Glutamatergic neuron (in vitro differentiated cells): Measurements from ENCODE around the gene EYS. TPM values are rescaled to one million over a fixed set of nuclear protein-coding genes. Genes with fewer than 3 reads are reported as not detected.
"Not testable (repeated sequence)": the region's sequence is repeated elsewhere in the genome, so short reads cannot be mapped to it uniquely, and the experiment has no call there.

Experiments
- DNase-seq: peaks from one replicate; pipeline ENCODE4 v3.0.0; 2022
- H3K27ac Mint-ChIP-seq: one replicate; pipeline ENCODE4 v1.8.0; 2020; ENCODE audit warnings: mild to moderate bottlenecking, mixed read lengths, inconsistent platforms; ENCODE audit not compliant: unreplicated experiment
- H3K27me3 Mint-ChIP-seq: one replicate; pipeline ENCODE4 v1.8.0; 2020; ENCODE audit warnings: mild to moderate bottlenecking, moderate library complexity, mixed read lengths, inconsistent platforms; ENCODE audit not compliant: unreplicated experiment
- H3K36me3 Mint-ChIP-seq: one replicate; pipeline ENCODE4 v1.8.0; 2020; ENCODE audit warnings: mild to moderate bottlenecking, mixed read lengths, inconsistent platforms; ENCODE audit not compliant: unreplicated experiment
- H3K4me1 Mint-ChIP-seq: one replicate; pipeline ENCODE4 v1.8.0; 2020; ENCODE audit warnings: mild to moderate bottlenecking, low read depth, mixed read lengths, inconsistent platforms; ENCODE audit not compliant: unreplicated experiment
- H3K4me3 Mint-ChIP-seq: one replicate; pipeline ENCODE4 v1.8.0; 2020; ENCODE audit warnings: mild to moderate bottlenecking, mixed read lengths, inconsistent platforms; ENCODE audit not compliant: unreplicated experiment
- H3K9me3 Mint-ChIP-seq: one replicate; pipeline ENCODE4 v1.8.0; 2020; ENCODE audit warnings: mild to moderate bottlenecking, moderate library complexity, mixed read lengths, inconsistent platforms; ENCODE audit not compliant: unreplicated experiment
- total RNA-seq: library from RNA; stranded (reverse); fragmentation: NEBNext Ultra II Directional; extraction: Animal tissue kit (Norgen Biotek cat#: 25700); gene quantifications from one replicate; pipeline ENCODE4 v1.2.1, GENCODE V29; 2021; ENCODE audit not compliant: unreplicated experiment
- TF ChIP-seq, protein P1 (sequence below): fragments of 200-600 bp; sonication (generic); IDR thresholded peaks from one replicate; pipeline ENCODE4 v1.5.0; 2021; ENCODE audit not compliant: partially characterized antibody, unreplicated experiment

The EYS gene
- total RNA-seq, 1 donor from 2014 or later, result 13.2 TPM

DNA sequence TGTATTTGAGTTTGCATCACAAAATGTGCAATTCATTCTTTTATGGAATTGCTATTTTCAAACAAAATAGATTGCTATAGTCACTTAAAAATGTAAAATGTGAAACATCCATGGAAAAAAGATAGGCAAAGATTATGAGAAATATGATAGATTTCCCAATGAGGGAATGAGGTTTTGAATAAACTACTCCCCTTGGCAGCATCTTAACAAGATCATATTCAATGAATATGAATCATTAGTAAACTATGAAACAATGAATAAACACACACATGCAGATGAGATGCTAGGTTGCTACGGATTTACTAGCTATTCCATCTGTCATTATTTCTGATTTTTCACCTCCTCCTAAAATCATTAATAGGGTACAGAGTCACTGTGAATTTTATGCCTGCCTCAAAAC is 1669.6 kb downstream of the EYS start:
- no peak for DNase-seq
- Mint-ChIP-seq H3K36me3 (no peaks in the 10 kb centered on the region), H3K9me3 (no peaks in the 10 kb centered on the region), H3K4me3 (no peak overlapping the region), H3K27me3 (no peaks in the 10 kb centered on the region), H3K27ac (no peak overlapping the region), H3K4me1 (peaks cover 3% of the 10 kb centered on the region)
- TF ChIP-seq, protein P1, sequence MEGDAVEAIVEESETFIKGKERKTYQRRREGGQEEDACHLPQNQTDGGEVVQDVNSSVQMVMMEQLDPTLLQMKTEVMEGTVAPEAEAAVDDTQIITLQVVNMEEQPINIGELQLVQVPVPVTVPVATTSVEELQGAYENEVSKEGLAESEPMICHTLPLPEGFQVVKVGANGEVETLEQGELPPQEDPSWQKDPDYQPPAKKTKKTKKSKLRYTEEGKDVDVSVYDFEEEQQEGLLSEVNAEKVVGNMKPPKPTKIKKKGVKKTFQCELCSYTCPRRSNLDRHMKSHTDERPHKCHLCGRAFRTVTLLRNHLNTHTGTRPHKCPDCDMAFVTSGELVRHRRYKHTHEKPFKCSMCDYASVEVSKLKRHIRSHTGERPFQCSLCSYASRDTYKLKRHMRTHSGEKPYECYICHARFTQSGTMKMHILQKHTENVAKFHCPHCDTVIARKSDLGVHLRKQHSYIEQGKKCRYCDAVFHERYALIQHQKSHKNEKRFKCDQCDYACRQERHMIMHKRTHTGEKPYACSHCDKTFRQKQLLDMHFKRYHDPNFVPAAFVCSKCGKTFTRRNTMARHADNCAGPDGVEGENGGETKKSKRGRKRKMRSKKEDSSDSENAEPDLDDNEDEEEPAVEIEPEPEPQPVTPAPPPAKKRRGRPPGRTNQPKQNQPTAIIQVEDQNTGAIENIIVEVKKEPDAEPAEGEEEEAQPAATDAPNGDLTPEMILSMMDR, result no peak

DNA sequence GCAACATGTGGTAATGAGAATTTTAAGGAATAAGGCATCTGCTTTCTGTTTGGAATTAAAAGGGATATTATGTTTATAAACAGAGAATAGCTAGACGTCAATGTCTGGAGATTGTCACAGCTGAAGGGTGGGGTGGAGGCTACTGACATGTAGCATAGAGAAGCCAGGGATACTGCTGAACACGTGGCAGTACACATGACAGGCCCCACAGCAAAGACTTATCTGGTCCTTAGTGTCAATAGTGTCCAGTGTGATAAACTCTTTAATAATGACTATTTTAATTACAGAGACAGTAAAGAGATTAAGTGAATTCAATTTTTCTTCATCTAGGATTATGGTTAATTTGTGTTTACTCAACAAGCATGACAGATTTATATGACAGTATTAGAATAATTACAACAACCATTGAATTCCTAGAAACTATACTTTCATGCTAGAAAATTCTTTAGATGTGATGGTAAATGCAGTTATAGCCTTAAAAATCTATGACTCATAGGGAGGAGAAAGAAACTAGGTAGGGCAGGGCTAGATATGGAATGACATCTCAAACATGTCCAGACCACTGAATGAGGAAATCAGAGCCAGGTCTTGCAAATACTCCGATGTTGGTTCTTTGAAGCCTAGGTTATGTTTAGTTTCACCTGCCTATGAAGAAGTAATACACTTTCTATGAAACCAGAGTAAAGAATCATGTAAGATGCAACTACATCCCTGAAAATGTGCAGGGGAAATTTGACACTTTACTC is 1671.9 kb downstream of the EYS start:
- H3K9me3 Mint-ChIP-seq, result peaks cover under 1% of the 10 kb centered on the region
- H3K4me1 Mint-ChIP-seq, result no peaks in the 10 kb centered on the region
- no peak overlapping the region for H3K4me3 Mint-ChIP-seq
- H3K27ac Mint-ChIP-seq, result no peak overlapping the region
- peaks cover 3% of the 10 kb centered on the region for H3K27me3 Mint-ChIP-seq
- no peak for DNase-seq
- peaks cover 6% of the 10 kb centered on the region for H3K36me3 Mint-ChIP-seq
- TF ChIP-seq, protein P1, result no peak

DNA sequence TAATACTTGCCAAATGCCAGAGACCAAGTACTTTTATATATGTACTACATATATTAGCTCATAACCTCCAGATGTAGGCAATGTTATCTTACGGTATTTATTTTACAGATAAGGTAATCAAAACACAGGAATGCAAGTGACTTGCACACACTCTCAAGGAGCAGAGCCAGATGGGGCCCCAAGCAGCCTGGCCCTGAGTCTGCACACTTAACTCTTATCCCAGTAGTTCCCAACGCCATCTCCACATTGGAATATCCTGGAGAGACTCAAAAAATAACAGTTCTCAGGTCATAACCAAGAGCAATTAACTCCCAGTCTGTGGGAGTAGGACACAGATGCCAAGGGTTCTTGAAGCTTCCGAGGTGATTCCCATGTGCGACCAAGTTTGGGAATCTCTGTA is 1672.7 kb downstream of the EYS start:
- DNase-seq, result no peak
- no peaks in the 10 kb centered on the region for H3K4me1 Mint-ChIP-seq
- H3K36me3 Mint-ChIP-seq, result peaks cover 6% of the 10 kb centered on the region
- no peak overlapping the region for H3K27ac Mint-ChIP-seq
- TF ChIP-seq, protein P1, result no peak
- H3K27me3 Mint-ChIP-seq, result peaks cover 3% of the 10 kb centered on the region
- H3K4me3 Mint-ChIP-seq, result no peak overlapping the region
- peaks cover 1% of the 10 kb centered on the region for H3K9me3 Mint-ChIP-seq

DNA sequence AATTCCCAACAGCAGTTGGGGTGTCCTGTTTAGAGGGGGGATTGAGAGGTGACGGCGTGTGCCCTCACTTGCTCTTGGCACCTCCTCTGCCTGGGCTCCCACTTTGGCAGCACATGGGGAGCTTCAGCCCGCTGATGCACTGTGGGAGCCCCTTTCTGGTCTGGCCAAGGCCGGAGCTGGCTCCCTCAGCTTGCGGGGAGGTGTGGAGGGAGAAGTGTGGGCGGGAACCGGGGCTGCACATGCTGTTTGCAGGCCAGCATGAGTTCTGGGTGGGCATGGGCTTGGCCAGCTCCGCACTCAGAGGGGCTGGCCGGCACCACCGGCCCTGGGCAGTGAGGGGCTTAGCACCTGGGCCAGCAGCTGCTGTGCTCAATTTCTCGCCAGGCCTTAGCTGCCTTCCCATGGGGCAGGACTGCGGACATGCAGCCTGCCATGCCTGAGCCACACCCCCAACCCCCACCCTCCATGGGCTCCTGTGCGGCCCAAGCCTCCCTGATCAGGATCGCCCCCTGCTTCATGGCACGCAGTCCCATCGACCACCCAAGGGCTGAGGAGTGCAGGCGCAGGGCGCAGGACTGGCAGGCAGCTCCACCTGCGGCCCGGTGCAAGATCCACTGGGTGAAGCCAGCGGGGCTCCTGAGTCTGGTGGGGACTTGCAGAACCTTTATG is 1675.9 kb downstream of the EYS start:
- peaks cover 11% of the 10 kb centered on the region for H3K36me3 Mint-ChIP-seq
- not testable (repeated sequence) for DNase-seq, H3K4me3 Mint-ChIP-seq, H3K27ac Mint-ChIP-seq, H3K9me3 Mint-ChIP-seq, H3K27me3 Mint-ChIP-seq, H3K4me1 Mint-ChIP-seq

DNA sequence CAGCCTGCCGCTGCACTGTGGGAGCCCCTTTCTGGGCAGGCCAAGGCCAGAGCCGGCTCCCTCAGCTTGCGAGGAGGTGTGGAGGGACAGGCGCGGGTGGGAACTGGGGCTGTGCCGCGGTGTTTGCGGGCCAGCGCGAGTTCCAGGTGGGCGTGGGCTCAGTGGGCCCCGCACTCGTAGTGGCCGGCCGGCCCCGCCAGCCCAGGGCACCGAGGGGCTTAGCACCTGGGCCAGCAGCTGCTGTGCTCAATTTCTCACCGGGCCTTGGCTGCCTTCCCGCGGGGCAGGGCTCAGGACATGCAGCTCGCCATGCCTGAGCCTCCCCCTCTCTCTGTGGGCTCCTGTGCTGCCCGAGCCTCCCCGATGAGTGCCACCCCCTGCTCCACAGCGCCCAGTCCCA is 1683.3 kb downstream of the EYS start:
- Mint-ChIP-seq H3K9me3 (peaks cover 4% of the 10 kb centered on the region), H3K36me3 (peaks cover 18% of the 10 kb centered on the region), H3K4me3 (no peak overlapping the region), H3K4me1 (no peaks in the 10 kb centered on the region), H3K27me3 (peaks cover 2% of the 10 kb centered on the region), H3K27ac (no peak overlapping the region)
- no peak for DNase-seq
- TF ChIP-seq, protein P1, result no peak
